Keratinocyte (primary cell): ENCODE measurements around the gene TRAM1L1. TPM values are rescaled to one million over a fixed set of nuclear protein-coding genes. Genes with fewer than 3 reads are reported as not detected.
A peak's percentile ranks its signal among the peaks of the same experiment; 100 is the strongest.

Experiments used
- DNase-seq: peaks from one replicate; pipeline ENCODE4 v3.0.0-alpha.2; 2011; ENCODE audit warnings: low read depth, missing footprints, low spot score
- FAIRE-seq: peaks from 2 replicates; lab custom pipeline; 2011; peaks lifted over from hg19 to GRCh38; lab: Jason Lieb, UNC
- H2AFZ ChIP-seq: 2 replicates; pipeline ENCODE4 v1.6.0; 2012; ENCODE audit warnings: low read length, control low read depth, inconsistent platforms; ENCODE audit not compliant: control insufficient read depth
- H3K27ac ChIP-seq: 2 replicates; pipeline ENCODE4 v1.5.1; 2011; ENCODE audit warnings: low read length; ENCODE audit not compliant: control insufficient read depth, insufficient read depth
- H3K27me3 ChIP-seq: 3 replicates; pipeline ENCODE4 v1.6.0; 2011; ENCODE audit warnings: low read length; ENCODE audit not compliant: control insufficient read depth, insufficient read depth; ENCODE audit errors: extremely low read depth
- H3K36me3 ChIP-seq, 2 experiments: 2 replicates in 1 of 2; 3 replicates in 1 of 2; pipeline ENCODE4 v1.5.1; 2011; ENCODE audit warnings: low read length in 2 of 2, mild to moderate bottlenecking in 1 of 2; ENCODE audit not compliant: control insufficient read depth in 2 of 2, insufficient read depth in 2 of 2; ENCODE audit errors: extremely low read depth in 1 of 2
- H3K4me1 ChIP-seq: 3 replicates; pipeline ENCODE4 v1.5.1; 2011; ENCODE audit warnings: low read length; ENCODE audit not compliant: control insufficient read depth, insufficient read depth; ENCODE audit errors: extremely low read depth
- H3K4me2 ChIP-seq: 3 replicates; pipeline ENCODE4 v1.6.0; 2011; ENCODE audit warnings: low read depth, low read length; ENCODE audit not compliant: control insufficient read depth, insufficient read depth; ENCODE audit errors: extremely low read depth
- H3K4me3 ChIP-seq, 3 experiments: fragments of 200-600 bp in 1 of 3; sonication (generic) in 1 of 3; 2 replicates in 2 of 3; 3 replicates in 1 of 3; pipeline ENCODE4 v1.5.1; 2011 to 2016; ENCODE audit warnings: low read length in 3 of 3, mild to moderate bottlenecking in 3 of 3, control low read depth in 2 of 3, inconsistent platforms in 1 of 3, low read depth in 1 of 3, mixed read lengths in 1 of 3, mixed run types in 1 of 3, moderate library complexity in 1 of 3; ENCODE audit not compliant: control insufficient read depth in 2 of 3, insufficient read depth in 2 of 3; ENCODE audit errors: extremely low read depth in 1 of 3
- H3K79me2 ChIP-seq: 2 replicates; pipeline ENCODE4 v1.6.0; 2012; ENCODE audit warnings: low read length; ENCODE audit not compliant: control insufficient read depth, insufficient read depth
- H3K9ac ChIP-seq: 3 replicates; pipeline ENCODE4 v1.6.0; 2011; ENCODE audit warnings: low read length; ENCODE audit not compliant: control insufficient read depth, insufficient read depth; ENCODE audit errors: extremely low read depth
- H3K9me1 ChIP-seq: 3 replicates; pipeline ENCODE4 v1.6.0; 2011; ENCODE audit warnings: low read length; ENCODE audit not compliant: control insufficient read depth, insufficient read depth; ENCODE audit errors: extremely low read depth
- H3K9me3 ChIP-seq: 2 replicates; pipeline ENCODE4 v1.5.1; 2012; ENCODE audit warnings: low read depth, low read length; ENCODE audit not compliant: control insufficient read depth
- H4K20me1 ChIP-seq: 3 replicates; pipeline ENCODE4 v1.6.0; 2011; ENCODE audit warnings: low read length; ENCODE audit not compliant: control insufficient read depth, insufficient read depth; ENCODE audit errors: extremely low read depth
- CTCF ChIP-seq, 3 experiments: IDR thresholded peaks in 1 of 3; conservative IDR thresholded peaks in 1 of 3; optimal IDR thresholded peaks in 1 of 3; 2 replicates in 2 of 3; 3 replicates in 1 of 3; pipeline versions ENCODE3 to v1.5.1; 2011; ENCODE audit warnings: low read length in 3 of 3, mild to moderate bottlenecking in 3 of 3, moderate library complexity in 2 of 3, control low read depth in 1 of 3, inconsistent platforms in 1 of 3; ENCODE audit not compliant: insufficient read depth in 2 of 3; ENCODE audit errors: extremely low read depth in 1 of 3
- EZH2 ChIP-seq: IDR thresholded peaks from one replicate; pipeline ENCODE4 v1.6.1; 2012; ENCODE audit warnings: inconsistent platforms, mild to moderate bottlenecking, low read length, moderate library complexity
- dilution Hi-C: fragments of 300-500 bp; cut with MboI; formaldehyde crosslinking; loops from one replicate; pipeline ENCODE4 v1.7.0; 2020; ENCODE audit warnings: low sequenced_read_pairs; ENCODE audit not compliant: extremely low pct_ligation_motif_present
- polyA minus RNA-seq, 3 experiments: library from RNA; depleted of rRNA, polyadenylated mRNA; stranded (reverse); fragments of >200 nt; gene quantifications; 1 replicate in 1 of 3; 2 replicates in 1 of 3; 3 replicates in 1 of 3; pipeline ENCODE4 v1.2.3, GENCODE V29; 2011
- polyA plus RNA-seq, 5 experiments: library from polyadenylated mRNA; depleted of rRNA in 3 of 5; stranded (reverse) in 3 of 5; stranded (forward) in 1 of 5; unstranded in 1 of 5; fragments of >200 nt; gene quantifications; 1 replicate in 1 of 5; 2 replicates in 3 of 5; 3 replicates in 1 of 5; pipeline versions ENCODE4 v1.2.1 to v1.2.3, GENCODE V29; 2011 to 2012; ENCODE audit warnings: missing spikeins in 2 of 5, low read depth in 1 of 5, low replicate concordance in 1 of 5

TRAM1L1 gene
- polyA plus RNA-seq (0.88 to 1.6 TPM (median 1.5 TPM) in 3 replicates), polyA minus RNA-seq (0.23 to 0.74 TPM (median 0.66 TPM) in 3 replicates)
- not detected for polyA plus RNA-seq (2011; ENCODE audit: low read depth)
- polyA plus RNA-seq (2011; cell fraction: cytosol; rRNA removed): 0.44 and 0.72 TPM in 2 replicates
- 1.9 and 2.1 TPM in 2 replicates for polyA plus RNA-seq (2011; cell fraction: nucleus; rRNA removed)
- 0.75 and 0.96 TPM in 2 replicates for polyA plus RNA-seq (2012; ENCODE audit: low replicate concordance)
- polyA minus RNA-seq (2011; cell fraction: cytosol; rRNA and poly(A)+ RNA removed): 0.96 TPM
- polyA minus RNA-seq (2011; cell fraction: nucleus; rRNA and poly(A)+ RNA removed): 0.42 and 0.62 TPM in 2 replicates

GRCh38 chr4:117084866-117085701 lies at the start of gene TRAM1L1:
TSS of gene TRAM1L1 (minus strand) at chr4:117085576. CDS start at chr4:117085393, 183 bp downstream.
- Histone ChIP-seq H3K9me3 (no peaks in the 10 kb centered on the region), H3K4me2 (peak within 1 kb of the TSS; percentile 98), H3K36me3 (no peaks in the 10 kb centered on the region), H3K4me1 (peaks cover 4% of the 10 kb centered on the region), H3K27ac (no peak within 1 kb of the TSS), H3K27me3 (no peaks in the 10 kb centered on the region), H3K9ac (peak within 1 kb of the TSS; percentile 73), H4K20me1 (no peaks in the 10 kb centered on the region), H2AFZ (peak within 1 kb of the TSS; percentile 100), H3K9me1 (no peaks in the 10 kb centered on the region), H3K4me3 (peak within 1 kb of the TSS; percentile 65 to 83 (median 79)), H3K79me2 (no peaks in the 10 kb centered on the region)
- TF ChIP-seq CTCF (optimal IDR thresholded peaks at IDR 0.05 in 1 of 3, IDR thresholded peaks at IDR 0.05 in 1 of 3, conservative IDR thresholded peaks at IDR 0.05 in 1 of 3; ENCODE audit: extremely low read depth in 1 of 3, insufficient read depth in 2 of 3, low read length in 3 of 3) (peak in 2 of 3 experiments; percentile 21 to 22), EZH2 (no peak)
- dilution Hi-C loops: no loop called here
- FAIRE-seq (peak; percentile 44), DNase-seq (no peak)

- Histone ChIP-seq H3K79me2 (no peaks in the 10 kb centered on the region), H3K4me2 (no peak overlapping the region), H3K4me3 (no peak overlapping the region), H3K27me3 (no peaks in the 10 kb centered on the region), H3K9ac (no peak overlapping the region), H2AFZ (no peak overlapping the region), H3K4me1 (no peaks in the 10 kb centered on the region), H3K9me3 (no peaks in the 10 kb centered on the region), H3K27ac (no peak overlapping the region), H3K9me1 (no peaks in the 10 kb centered on the region), H4K20me1 (no peaks in the 10 kb centered on the region), H3K36me3 (no peaks in the 10 kb centered on the region)
- TF ChIP-seq EZH2: no peak
- peak; percentile 43 to 54 (median 45) for TF ChIP-seq CTCF (optimal IDR thresholded peaks at IDR 0.05 in 1 of 3, IDR thresholded peaks at IDR 0.05 in 1 of 3, conservative IDR thresholded peaks at IDR 0.05 in 1 of 3; ENCODE audit: extremely low read depth in 1 of 3, insufficient read depth in 2 of 3, low read length in 3 of 3)
- dilution Hi-C loops: no loop called here
- DNase-seq (peak; percentile 5), FAIRE-seq (no peak)
Measured at GRCh38 chr4:117134386-117134785, 49.0 kb upstream of the TRAM1L1 start.
